ENCODE measurements around the gene CRMP1.

Gene CRMP1

GRCh38 chr4:5885733-5886132, 7.2 kb downstream of the CRMP1 start:
- DNase-seq (ENCODE audit: extremely low spot score): no peak
- POLR2A ChIA-PET: no interaction called here
- no peak for TF ChIP-seq HDGF (IDR thresholded peaks at IDR 0.05; ENCODE audit: borderline replicate concordance)
- CTCF ChIA-PET: no interaction called here

GRCh38 chr4:5884796-5885195, 8.1 kb downstream of the CRMP1 start:
- POLR2A ChIA-PET: no interaction called here
- CTCF ChIA-PET: interaction anchor here (0.6 kb wide), 2 partner anchors 155 to 251 kb away, joined by 4 to 5 read pairs; no protein-coding TSS in a partner anchor
- TF ChIP-seq LEF1 (IDR thresholded peaks at IDR 0.05; ENCODE audit: borderline replicate concordance): no peak
- TF ChIP-seq ELF4 (IDR thresholded peaks at IDR 0.05): no peak
- TF ChIP-seq FOXK2 (IDR thresholded peaks at IDR 0.05): no peak
- TF ChIP-seq BHLHE40 (IDR thresholded peaks at IDR 0.05; ENCODE audit: borderline replicate concordance): no peak
- TF ChIP-seq SP1 (IDR thresholded peaks at IDR 0.05): no peak
- TF ChIP-seq L3MBTL2 (conservative IDR thresholded peaks at IDR 0.05): no peak
- TF ChIP-seq ZNF384 (IDR thresholded peaks at IDR 0.05): no peak
- TF ChIP-seq NFRKB (IDR thresholded peaks at IDR 0.05): no peak
- no peak for TF ChIP-seq HDGF (IDR thresholded peaks at IDR 0.05; ENCODE audit: borderline replicate concordance)
- no peak for TF ChIP-seq SUZ12 (IDR thresholded peaks at IDR 0.05)
- TF ChIP-seq CTBP1 (IDR thresholded peaks at IDR 0.05; ENCODE audit: borderline replicate concordance): no peak
- no peak for TF ChIP-seq TARDBP (IDR thresholded peaks at IDR 0.05)
- TF ChIP-seq ARNT (IDR thresholded peaks at IDR 0.05): no peak
- TF ChIP-seq PKNOX1 (IDR thresholded peaks at IDR 0.05): no peak
- no peak for DNase-seq (ENCODE audit: extremely low spot score)

DNA sequence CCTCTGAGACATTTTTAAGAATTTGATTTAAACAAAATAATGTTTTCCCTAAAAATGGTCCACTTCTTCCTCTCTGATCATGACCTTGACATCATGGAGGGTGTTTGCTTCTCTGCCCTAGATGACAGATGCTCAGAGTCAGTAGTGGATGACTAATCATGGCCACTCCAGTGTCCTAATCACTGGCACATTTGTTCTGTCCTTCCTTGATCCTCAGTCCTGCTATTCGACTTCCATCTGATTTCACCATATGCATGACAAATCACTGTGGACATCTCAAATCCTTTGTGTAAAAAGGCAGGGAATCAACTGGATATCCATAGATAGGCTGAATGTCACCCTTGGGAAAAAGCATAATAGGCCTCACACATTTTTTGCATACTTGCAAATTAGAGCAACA, 9.0 kb downstream of the CRMP1 start:
- CTCF ChIA-PET: no interaction called here
- DNase-seq (ENCODE audit: extremely low spot score): no peak
- POLR2A ChIA-PET: no interaction called here
- no peak for TF ChIP-seq LEF1 (IDR thresholded peaks at IDR 0.05; ENCODE audit: borderline replicate concordance)
- no peak for TF ChIP-seq SUZ12 (IDR thresholded peaks at IDR 0.05)
- no peak for TF ChIP-seq ZNF384 (IDR thresholded peaks at IDR 0.05)

DNA sequence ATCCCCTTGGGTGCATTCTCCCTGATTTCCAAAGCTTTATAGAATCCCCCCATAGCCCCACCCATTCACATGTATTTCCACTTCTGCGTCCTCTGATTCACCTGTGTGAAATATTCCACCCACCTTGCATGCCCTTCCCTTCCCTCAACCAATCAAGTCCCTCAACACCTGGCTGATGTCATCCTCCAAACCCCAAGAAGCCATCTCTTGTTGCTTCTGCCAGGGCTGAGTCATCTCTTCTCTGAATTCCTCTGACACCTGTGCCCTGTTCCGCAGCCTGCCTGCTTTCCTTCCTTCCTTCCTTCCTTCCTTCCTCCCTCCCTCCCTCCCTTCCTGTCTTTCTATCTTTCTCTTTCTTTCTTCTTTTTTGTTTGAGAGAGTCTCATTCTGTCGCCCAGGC, 9.9 kb downstream of the CRMP1 start:
- DNase-seq (ENCODE audit: extremely low spot score): no peak
- ChIA-PET POLR2A (no interaction called here), CTCF (no interaction called here)
- no peak for TF ChIP-seq BHLHE40 (IDR thresholded peaks at IDR 0.05; ENCODE audit: borderline replicate concordance)
- no peak for TF ChIP-seq FOXA1 (IDR thresholded peaks at IDR 0.05)
- no peak for TF ChIP-seq ZNF384 (IDR thresholded peaks at IDR 0.05)
- TF ChIP-seq HDGF (IDR thresholded peaks at IDR 0.05; ENCODE audit: borderline replicate concordance): no peak
- no peak for TF ChIP-seq ELF4 (IDR thresholded peaks at IDR 0.05)
- no peak for TF ChIP-seq LEF1 (IDR thresholded peaks at IDR 0.05; ENCODE audit: borderline replicate concordance)
- no peak for TF ChIP-seq SP1 (IDR thresholded peaks at IDR 0.05)
- no peak for TF ChIP-seq CTBP1 (IDR thresholded peaks at IDR 0.05; ENCODE audit: borderline replicate concordance)

- no peak for DNase-seq (ENCODE audit: extremely low spot score)
- ChIA-PET POLR2A (no interaction called here), CTCF (interaction anchor here (0.5 to 0.6 kb wide), 2 partner anchors 383 to 1327 kb away, joined by 3 read pairs; no protein-coding TSS in a partner anchor)
- TF ChIP-seq FOXK2 (IDR thresholded peaks at IDR 0.05): no peak
These were observed 11.5 kb downstream of the CRMP1 start for GRCh38 chr4:5881340-5881739.

- ChIA-PET CTCF (no interaction called here), POLR2A (no interaction called here)
- TF ChIP-seq NFRKB (IDR thresholded peaks at IDR 0.05) (no peak), ELF4 (IDR thresholded peaks at IDR 0.05) (no peak), FOXK2 (IDR thresholded peaks at IDR 0.05) (no peak), SUZ12 (IDR thresholded peaks at IDR 0.05) (no peak), FOXM1 (IDR thresholded peaks at IDR 0.05; ENCODE audit: borderline replicate concordance) (no peak), PKNOX1 (IDR thresholded peaks at IDR 0.05) (no peak), L3MBTL2 (conservative IDR thresholded peaks at IDR 0.05) (no peak), TARDBP (IDR thresholded peaks at IDR 0.05) (no peak), HDGF (IDR thresholded peaks at IDR 0.05; ENCODE audit: borderline replicate concordance) (no peak), FOXA1 (IDR thresholded peaks at IDR 0.05) (no peak), SP1 (IDR thresholded peaks at IDR 0.05) (no peak), ARNT (IDR thresholded peaks at IDR 0.05) (no peak), BHLHE40 (IDR thresholded peaks at IDR 0.05; ENCODE audit: borderline replicate concordance) (no peak), ZNF384 (IDR thresholded peaks at IDR 0.05) (no peak), LEF1 (IDR thresholded peaks at IDR 0.05; ENCODE audit: borderline replicate concordance) (no peak), CTBP1 (IDR thresholded peaks at IDR 0.05; ENCODE audit: borderline replicate concordance) (no peak)
- no peak for DNase-seq (ENCODE audit: extremely low spot score)
These were observed 14.5 kb downstream of the CRMP1 start for GRCh38 chr4:5878359-5878758.

DNA sequence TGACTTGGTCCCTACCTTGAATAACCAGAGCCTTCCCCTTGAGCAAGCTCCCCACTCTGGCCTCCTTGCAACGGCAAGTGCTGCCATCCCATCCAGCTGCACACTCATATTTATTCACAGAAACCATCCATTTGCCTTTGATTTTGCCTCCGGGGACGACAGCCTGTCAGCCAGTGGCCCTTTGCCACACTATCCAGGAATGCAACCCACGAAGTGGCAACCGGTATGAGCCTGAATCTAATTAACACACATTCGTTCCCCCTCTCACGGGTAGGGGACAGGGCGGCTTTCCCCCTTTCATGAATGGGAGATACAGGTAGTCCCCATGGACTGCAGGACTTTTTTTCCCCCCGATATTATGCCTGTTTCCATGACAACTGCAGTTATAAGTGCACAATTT, 15.5 kb downstream of the CRMP1 start:
- CTCF ChIA-PET: no interaction called here
- DNase-seq (ENCODE audit: extremely low spot score): no peak
- POLR2A ChIA-PET: no interaction called here
- TF ChIP-seq FOXK2 (IDR thresholded peaks at IDR 0.05) (no peak), PKNOX1 (IDR thresholded peaks at IDR 0.05) (no peak), NFRKB (IDR thresholded peaks at IDR 0.05) (no peak), FOXA1 (IDR thresholded peaks at IDR 0.05) (no peak), L3MBTL2 (conservative IDR thresholded peaks at IDR 0.05) (no peak), ELF4 (IDR thresholded peaks at IDR 0.05) (no peak), ZNF384 (IDR thresholded peaks at IDR 0.05) (no peak), SUZ12 (IDR thresholded peaks at IDR 0.05) (no peak), FOXM1 (IDR thresholded peaks at IDR 0.05; ENCODE audit: borderline replicate concordance) (no peak), SP1 (IDR thresholded peaks at IDR 0.05) (no peak), CTBP1 (IDR thresholded peaks at IDR 0.05; ENCODE audit: borderline replicate concordance) (no peak), HDGF (IDR thresholded peaks at IDR 0.05; ENCODE audit: borderline replicate concordance) (no peak), BHLHE40 (IDR thresholded peaks at IDR 0.05; ENCODE audit: borderline replicate concordance) (no peak), LEF1 (IDR thresholded peaks at IDR 0.05; ENCODE audit: borderline replicate concordance) (no peak), TARDBP (IDR thresholded peaks at IDR 0.05) (no peak), ARNT (IDR thresholded peaks at IDR 0.05) (no peak)

Data from HEK293T (cell line).